Endothelial cell of umbilical vein (primary cell): ENCODE measurements around the gene HOXD8. TPM values are rescaled to one million over a fixed set of nuclear protein-coding genes. Genes with fewer than 3 reads are reported as not detected.

Experiments used
- BruUV-seq: library from RNA; stranded (reverse); fragments of 400-500 nt; replicated peaks from 2 replicates; lab custom pipeline; 2021; lab: Mats Ljungman, UMichigan
- CTCF ChIA-PET: fragments of 300-600, 350-600 bp; sonication (Branson Sonifier 250); formaldehyde crosslinking; loops from one replicate; lab custom pipeline; 2021; ENCODE audit warnings: antibody characterized with exemption, inconsistent platforms; lab: Charles Lee
- POLR2A ChIA-PET: fragments of 300-600, 350-600 bp; sonication (Branson Sonifier 250); formaldehyde crosslinking; loops from one replicate; lab custom pipeline; 2021; ENCODE audit warnings: antibody characterized with exemption, inconsistent platforms; lab: Charles Lee
- DNase-seq: peaks from one replicate; pipeline ENCODE4 v3.0.0-alpha.2; 2011; ENCODE audit warnings: low read depth, low spot score
- FAIRE-seq: peaks from 2 replicates; lab custom pipeline; 2011; peaks lifted over from hg19 to GRCh38; lab: Jason Lieb, UNC
- H2AFZ ChIP-seq: 2 replicates; pipeline ENCODE4 v1.6.0; 2012; ENCODE audit warnings: low read depth, low read length, control low read depth, inconsistent platforms
- H3K27ac ChIP-seq: 2 replicates; pipeline ENCODE4 v1.5.1; 2011; ENCODE audit warnings: low read depth, mild to moderate bottlenecking, control low read depth, low read length, moderate library complexity; ENCODE audit not compliant: insufficient read depth
- H3K27me3 ChIP-seq, 2 experiments: 2 replicates each; pipeline versions ENCODE4 v1.6.0 to v1.6.1; 2011; ENCODE audit warnings: low read length in 2 of 2, mixed read lengths in 1 of 2; ENCODE audit not compliant: control insufficient read depth in 2 of 2, insufficient read depth in 2 of 2
- H3K36me3 ChIP-seq, 2 experiments: 2 replicates in 1 of 2; 3 replicates in 1 of 2; pipeline ENCODE4 v1.5.1; 2011; ENCODE audit warnings: low read length in 2 of 2, mild to moderate bottlenecking in 1 of 2, moderate library complexity in 1 of 2; ENCODE audit not compliant: control insufficient read depth in 2 of 2, insufficient read depth in 2 of 2; ENCODE audit errors: extremely low read depth in 1 of 2
- H3K4me1 ChIP-seq: 3 replicates; pipeline ENCODE4 v1.5.1; 2011; ENCODE audit warnings: mild to moderate bottlenecking, low read length; ENCODE audit not compliant: control insufficient read depth, insufficient read depth; ENCODE audit errors: extremely low read depth
- H3K4me2 ChIP-seq: 2 replicates; pipeline ENCODE4 v1.6.1; 2011; ENCODE audit warnings: low read length, control low read depth, mixed read lengths; ENCODE audit not compliant: insufficient read depth
- H3K4me3 ChIP-seq, 3 experiments: fragments of 200-600 bp in 1 of 3; sonication (generic), shearing (Covaris generic) in 1 of 3; replicated peaks in 1 of 3; 2 replicates each; pipeline ENCODE4 v1.5.1; 2011 to 2016; ENCODE audit warnings: control low read depth in 3 of 3, low read length in 3 of 3, mild to moderate bottlenecking in 2 of 3, inconsistent platforms in 1 of 3, low read depth in 1 of 3, moderate library complexity in 1 of 3; ENCODE audit not compliant: insufficient read depth in 1 of 3
- H3K79me2 ChIP-seq: 2 replicates; pipeline ENCODE4 v1.6.0; 2012; ENCODE audit warnings: low read length, inconsistent platforms; ENCODE audit not compliant: control insufficient read depth, insufficient read depth
- H3K9ac ChIP-seq: replicated peaks from 2 replicates; pipeline ENCODE3; 2011; ENCODE audit warnings: low read length, control low read depth; ENCODE audit not compliant: insufficient read depth; ENCODE audit errors: extremely low read depth
- H3K9me1 ChIP-seq: replicated peaks from 3 replicates; pipeline ENCODE4 v1.6.0; 2011; ENCODE audit warnings: mild to moderate bottlenecking, low read length; ENCODE audit not compliant: control insufficient read depth, insufficient read depth; ENCODE audit errors: extremely low read depth
- H3K9me3 ChIP-seq: replicated peaks from 2 replicates; pipeline ENCODE4 v1.5.1; 2012; ENCODE audit warnings: low read length, inconsistent platforms; ENCODE audit not compliant: control insufficient read depth, insufficient read depth
- H4K20me1 ChIP-seq: replicated peaks from 2 replicates; pipeline ENCODE3; 2011; ENCODE audit warnings: mild to moderate bottlenecking, low read length; ENCODE audit not compliant: control insufficient read depth, insufficient read depth; ENCODE audit errors: extremely low read depth
- EZH2 ChIP-seq: IDR thresholded peaks from 2 replicates; pipeline ENCODE4 v1.6.1; 2012; ENCODE audit warnings: borderline replicate concordance, low read depth, mild to moderate bottlenecking, moderate library complexity, low read length, inconsistent platforms; ENCODE audit not compliant: severe bottlenecking
- FOS ChIP-seq: IDR thresholded peaks from 2 replicates; pipeline ENCODE4 v1.6.1; 2011; ENCODE audit warnings: mild to moderate bottlenecking, low read length, moderate library complexity, borderline replicate concordance; ENCODE audit not compliant: insufficient read depth
- GATA2 ChIP-seq: IDR thresholded peaks from 2 replicates; pipeline ENCODE4 v1.7.0; 2011; ENCODE audit warnings: low read depth, mild to moderate bottlenecking, moderate library complexity, mixed read lengths, low read length; ENCODE audit not compliant: insufficient read length, insufficient read depth
- JUN ChIP-seq: IDR thresholded peaks from 2 replicates; pipeline ENCODE4 v1.6.1; 2011; ENCODE audit warnings: borderline replicate concordance, low read depth; ENCODE audit not compliant: insufficient read length, insufficient read depth
- MYC ChIP-seq: IDR thresholded peaks from one replicate; pipeline ENCODE4 v1.6.1; 2011; ENCODE audit warnings: mild to moderate bottlenecking, low read depth, low read length
- POLR2A ChIP-seq: IDR thresholded peaks from 2 replicates; pipeline ENCODE4 v1.6.1; 2012; ENCODE audit warnings: low read depth, mild to moderate bottlenecking, control low read depth, low read length
- POLR2AphosphoS5 ChIP-seq: IDR thresholded peaks from 2 replicates; pipeline ENCODE4 v1.6.1; 2012; ENCODE audit warnings: low read depth, mild to moderate bottlenecking, control low read depth, low read length, moderate library complexity; ENCODE audit not compliant: insufficient read depth
- dilution Hi-C: fragments of 300-500 bp; cut with MboI; formaldehyde crosslinking; loops from one replicate; pipeline ENCODE4 v1.15.0; 2019; ENCODE audit warnings: low sequenced_read_pairs; ENCODE audit not compliant: extremely low pct_ligation_motif_present
- intact Hi-C: fragments of 100-400 bp; cut with micrococcal nuclease; formaldehyde crosslinking; loops from one replicate; pipeline ENCODE4 v1.10.0; 2022
- polyA plus RNA-seq, 4 experiments: library from polyadenylated mRNA; depleted of rRNA in 3 of 4; stranded (reverse) in 3 of 4; unstranded in 1 of 4; fragments of >200 nt; gene quantifications; 2 replicates each; pipeline versions ENCODE4 v1.2.1 to v1.2.3, GENCODE V29; 2011 to 2012; ENCODE audit warnings: missing spikeins in 1 of 4
- total RNA-seq: library from RNA; stranded (reverse); gene quantifications from 2 replicates; pipeline ENCODE4 v1.2.3, GENCODE V29; 2021
- TF ChIP-seq, protein P1 (sequence below): IDR thresholded peaks from 2 replicates; pipeline ENCODE4 v1.6.1; 2011; ENCODE audit not compliant: insufficient read depth, insufficient read length
- TF ChIP-seq, protein P2 (sequence below), 2 donors: IDR thresholded peaks; 1 replicate in 1 of 2; 2 replicates in 1 of 2; pipeline ENCODE4 v1.5.1; 2011; ENCODE audit warnings: low read length in 2 of 2, mild to moderate bottlenecking in 2 of 2, moderate library complexity in 2 of 2, control low read depth in 1 of 2, inconsistent platforms in 1 of 2, low read depth in 1 of 2; ENCODE audit not compliant: insufficient read depth in 1 of 2; ENCODE audit errors: extremely low read depth in 1 of 2

Gene HOXD8
- total and polyA plus RNA-seq, 2 donors (not counting 3 experiments of a cell fraction or from before 2014, with no cell fraction given): 6.4 to 15.6 TPM

DNA sequence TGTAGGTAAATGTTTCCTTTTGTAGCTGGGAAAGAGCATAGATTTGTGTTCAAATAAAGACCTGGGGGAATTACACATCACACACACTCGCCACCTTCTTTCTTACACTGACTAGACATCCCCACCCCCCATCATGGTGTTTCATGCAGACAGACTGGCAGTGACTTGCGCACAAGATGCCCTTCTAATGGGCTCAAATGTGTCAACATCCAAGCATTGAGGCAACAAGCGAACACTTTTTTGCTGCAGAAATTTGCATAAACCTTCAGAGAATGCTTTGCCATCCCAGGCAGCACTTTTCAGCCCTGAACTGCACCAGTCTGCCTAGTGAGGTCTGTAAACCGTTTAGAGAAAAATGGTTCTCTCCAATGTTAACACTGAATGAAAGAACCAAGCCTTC is 4.5 kb downstream of the HOXD8 start:
- Histone ChIP-seq H3K9ac (no peak overlapping the region), H3K27me3 (no peaks in the 10 kb centered on the region), H4K20me1 (no peaks in the 10 kb centered on the region), H2AFZ (no peak overlapping the region), H3K79me2 (peaks cover 46% of the 10 kb centered on the region), H3K9me3 (no peaks in the 10 kb centered on the region), H3K36me3 (no peaks in the 10 kb centered on the region), H3K27ac (no peak overlapping the region), H3K4me2 (no peak overlapping the region), H3K9me1 (no peaks in the 10 kb centered on the region), H3K4me3 (no peak overlapping the region), H3K4me1 (peaks cover 47% of the 10 kb centered on the region)
- FAIRE-seq: no peak
- no peak for DNase-seq
- POLR2A ChIA-PET: no interaction called here
- TF ChIP-seq GATA2: no peak
- TF ChIP-seq, protein P1, sequence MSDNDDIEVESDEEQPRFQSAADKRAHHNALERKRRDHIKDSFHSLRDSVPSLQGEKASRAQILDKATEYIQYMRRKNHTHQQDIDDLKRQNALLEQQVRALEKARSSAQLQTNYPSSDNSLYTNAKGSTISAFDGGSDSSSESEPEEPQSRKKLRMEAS: no peak
- TF ChIP-seq EZH2: no peak
- TF ChIP-seq MYC: no peak
- no peak for TF ChIP-seq POLR2A
- no peak for TF ChIP-seq FOS
- TF ChIP-seq JUN: no peak
- TF ChIP-seq, protein P2, sequence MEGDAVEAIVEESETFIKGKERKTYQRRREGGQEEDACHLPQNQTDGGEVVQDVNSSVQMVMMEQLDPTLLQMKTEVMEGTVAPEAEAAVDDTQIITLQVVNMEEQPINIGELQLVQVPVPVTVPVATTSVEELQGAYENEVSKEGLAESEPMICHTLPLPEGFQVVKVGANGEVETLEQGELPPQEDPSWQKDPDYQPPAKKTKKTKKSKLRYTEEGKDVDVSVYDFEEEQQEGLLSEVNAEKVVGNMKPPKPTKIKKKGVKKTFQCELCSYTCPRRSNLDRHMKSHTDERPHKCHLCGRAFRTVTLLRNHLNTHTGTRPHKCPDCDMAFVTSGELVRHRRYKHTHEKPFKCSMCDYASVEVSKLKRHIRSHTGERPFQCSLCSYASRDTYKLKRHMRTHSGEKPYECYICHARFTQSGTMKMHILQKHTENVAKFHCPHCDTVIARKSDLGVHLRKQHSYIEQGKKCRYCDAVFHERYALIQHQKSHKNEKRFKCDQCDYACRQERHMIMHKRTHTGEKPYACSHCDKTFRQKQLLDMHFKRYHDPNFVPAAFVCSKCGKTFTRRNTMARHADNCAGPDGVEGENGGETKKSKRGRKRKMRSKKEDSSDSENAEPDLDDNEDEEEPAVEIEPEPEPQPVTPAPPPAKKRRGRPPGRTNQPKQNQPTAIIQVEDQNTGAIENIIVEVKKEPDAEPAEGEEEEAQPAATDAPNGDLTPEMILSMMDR (IDR thresholded peaks at IDR 0.05; ENCODE audit: extremely low read depth in 1 of 2, insufficient read depth in 1 of 2, low read depth in 1 of 2, low read length in 2 of 2): no peak
- no peak for TF ChIP-seq POLR2AphosphoS5
- intact Hi-C loops: no loop called here
- BruUV-seq: no TSS peak
- CTCF ChIA-PET: interaction anchor here (1.6 to 10.1 kb wide), 4 partner anchors 321 to 518 kb away, joined by 5 to 458 read pairs (median 93); no protein-coding TSS in a partner anchor
- dilution Hi-C loops: loop anchor here (25.0 kb wide), 1 partner anchor 503 kb away; no protein-coding TSS in a partner anchor
